Effector CD8-positive, alpha-beta T cell (primary cell): Measurements from ENCODE around the gene ARMCX1.
"Not testable (repeated sequence)": the region's sequence is repeated elsewhere in the genome, so short reads cannot be mapped to it uniquely, and the experiment has no call there.

ENCODE experiments used
- DNase-seq: peaks from one replicate; lab custom pipeline; 2025; lab: John Stamatoyannopoulos, UW
- total RNA-seq, 4 experiments: gene quantifications; one replicate each; lab custom pipeline; 2026; lab: John Stamatoyannopoulos, UW

The ARMCX1 gene
- 0.72 to 4.7 (median 1.2) reads per million in 4 experiments for total RNA-seq

DNA sequence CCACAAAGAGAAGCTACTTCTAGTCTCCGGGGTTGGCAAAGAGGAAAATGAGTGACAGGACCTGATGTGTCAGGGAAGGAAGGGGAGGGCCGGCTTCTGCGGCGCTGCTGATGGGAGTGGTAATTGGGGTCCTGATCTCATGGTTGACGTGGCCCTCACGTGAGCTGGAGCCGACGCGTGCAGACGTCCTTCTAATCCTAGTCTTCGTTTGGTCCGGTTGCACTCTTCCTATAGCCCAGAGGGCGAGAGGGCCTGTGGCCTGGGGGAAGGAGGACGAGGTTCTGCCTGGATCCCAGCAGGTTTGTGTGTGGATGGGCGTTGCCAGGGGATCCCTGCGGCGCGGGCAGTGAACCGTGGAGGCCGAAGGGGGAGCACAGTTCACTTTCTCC, at the start of gene ARMCX1:
Gene ARMCX1 (plus strand): TSS at position 186 of the 389 bp plus-strand sequence. CDS start 2,384 bp downstream, outside the sequence.
- DNase-seq, result peak; percentile 2

DNA sequence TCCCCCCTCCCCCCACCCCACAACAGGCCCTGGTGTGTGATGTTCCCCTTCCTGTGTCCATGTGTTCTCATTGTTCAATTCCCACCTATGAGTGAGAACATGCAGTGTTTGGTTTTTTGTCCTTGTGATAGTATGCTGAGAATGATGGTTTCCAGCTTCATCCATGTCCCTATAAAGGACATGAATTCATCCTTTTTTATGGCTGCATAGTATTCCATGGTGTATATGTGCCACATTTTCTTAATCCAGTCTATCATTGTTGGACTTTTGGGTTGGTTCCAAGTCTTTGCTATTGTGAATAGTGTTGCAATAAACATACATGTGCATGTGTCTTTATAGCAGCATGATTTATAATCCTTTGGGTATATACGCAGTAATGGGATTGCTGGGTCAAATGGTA, 47.4 kb upstream of the ARMCX1 start:
- DNase-seq, result not testable (repeated sequence)

DNA sequence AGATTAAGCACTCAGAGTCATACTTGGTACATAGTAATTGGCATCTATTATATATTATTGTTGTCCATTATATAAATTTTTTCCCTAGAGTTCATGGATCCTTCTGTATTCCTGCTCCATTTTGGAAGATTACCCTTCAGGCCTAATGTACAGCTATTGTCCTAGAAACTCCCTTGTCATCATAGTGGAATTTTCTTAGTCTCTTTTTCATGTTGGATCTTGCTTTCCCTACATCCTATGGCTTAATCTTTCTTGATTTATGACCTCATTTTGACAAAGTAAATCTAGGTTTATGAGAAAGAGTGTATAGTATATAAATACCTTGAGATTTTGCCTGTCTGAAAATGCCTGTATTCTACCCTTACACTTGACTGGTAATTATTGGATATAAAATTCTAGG, 43.0 kb upstream of the ARMCX1 start:
- DNase-seq, result no peak

DNA sequence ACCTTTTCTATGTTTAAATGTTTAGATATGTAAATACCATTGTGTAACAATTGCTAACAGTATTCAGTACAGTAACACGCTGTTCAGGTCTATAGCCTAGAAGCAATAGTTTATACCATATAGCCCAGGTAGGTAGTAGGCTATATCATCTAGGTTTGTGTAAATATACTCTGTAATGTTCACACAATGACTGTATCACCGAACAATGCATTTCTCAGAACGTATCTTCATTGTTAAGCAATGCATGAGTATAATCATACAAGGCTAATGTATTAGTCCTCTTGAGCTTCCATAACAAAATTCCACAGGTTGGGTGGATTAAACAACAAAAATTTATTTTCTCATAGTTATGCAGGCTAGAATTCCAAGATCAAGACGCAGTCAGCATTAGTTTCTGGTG, 42.4 kb upstream of the ARMCX1 start:
- no peak for DNase-seq

DNA sequence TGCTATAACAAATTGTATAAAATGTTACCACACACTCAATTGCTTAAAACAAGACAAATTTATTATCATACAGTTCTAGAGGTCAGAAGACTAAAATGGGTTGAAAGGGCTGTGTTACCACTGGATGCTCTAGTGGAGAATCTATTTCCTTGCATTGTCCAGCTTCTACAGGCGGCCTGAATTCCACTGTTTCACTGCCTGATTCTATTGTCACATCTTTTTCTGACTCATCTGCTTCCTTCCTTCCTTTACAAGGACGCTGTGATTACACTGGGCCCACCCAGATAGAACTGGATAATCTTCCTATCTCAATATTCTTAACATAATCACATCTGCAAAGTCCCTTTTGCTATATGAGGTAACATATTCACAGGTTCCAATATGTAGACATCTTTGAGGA, 19.4 kb upstream of the ARMCX1 start:
- no peak for DNase-seq

DNA sequence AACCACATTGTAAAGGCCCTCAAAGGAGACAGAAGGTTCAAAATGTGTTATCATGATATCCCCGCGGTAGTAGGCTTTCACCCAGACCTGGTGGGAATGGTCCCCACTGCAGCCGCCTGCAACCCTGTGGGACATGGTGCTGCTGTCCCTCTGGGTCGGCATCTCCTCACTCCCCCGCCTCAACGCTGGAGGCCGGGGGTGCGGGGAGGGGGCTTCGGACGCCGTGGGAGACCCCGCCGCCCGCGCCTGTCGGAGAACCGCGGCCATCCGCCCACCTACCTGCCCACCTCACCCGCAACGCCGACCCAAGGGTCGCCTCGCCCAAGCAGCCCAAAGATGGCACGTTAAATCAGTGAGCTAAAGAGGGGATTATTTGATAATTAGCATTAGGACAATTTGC, 11.2 kb upstream of the ARMCX1 start:
- DNase-seq, result no peak

DNA sequence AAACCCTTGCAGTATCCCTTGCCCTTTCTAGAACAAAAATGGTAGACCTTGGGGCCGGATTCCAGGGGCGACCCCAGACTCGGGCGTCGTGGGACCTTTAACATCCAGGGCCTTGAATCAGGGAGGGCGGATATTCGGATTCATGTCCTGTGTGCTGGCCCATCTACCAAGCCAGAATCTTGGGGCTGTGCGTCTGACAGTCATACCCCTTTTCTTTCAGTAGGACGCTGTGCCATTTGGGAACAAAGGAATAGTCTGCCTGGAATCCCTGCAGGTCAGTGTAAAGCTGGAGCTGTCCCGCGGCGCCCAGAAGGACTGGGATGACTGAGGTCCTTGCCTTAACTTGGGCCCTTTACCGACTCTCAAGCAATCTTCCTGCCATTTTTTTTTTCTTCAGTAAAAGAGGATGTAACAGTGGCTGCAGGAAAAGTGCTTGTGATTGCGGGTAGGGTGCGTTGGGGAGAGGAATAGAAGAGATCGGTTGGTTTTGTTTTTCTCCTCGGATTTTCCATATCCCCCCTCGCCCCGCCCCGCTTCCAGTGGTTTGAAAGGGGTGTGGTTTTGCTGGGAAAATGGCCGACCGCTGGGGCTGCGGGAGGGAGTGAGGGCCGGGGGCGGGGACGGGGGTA, 518 bp downstream of the ARMCX1 start:
- DNase-seq, result no peak

DNA sequence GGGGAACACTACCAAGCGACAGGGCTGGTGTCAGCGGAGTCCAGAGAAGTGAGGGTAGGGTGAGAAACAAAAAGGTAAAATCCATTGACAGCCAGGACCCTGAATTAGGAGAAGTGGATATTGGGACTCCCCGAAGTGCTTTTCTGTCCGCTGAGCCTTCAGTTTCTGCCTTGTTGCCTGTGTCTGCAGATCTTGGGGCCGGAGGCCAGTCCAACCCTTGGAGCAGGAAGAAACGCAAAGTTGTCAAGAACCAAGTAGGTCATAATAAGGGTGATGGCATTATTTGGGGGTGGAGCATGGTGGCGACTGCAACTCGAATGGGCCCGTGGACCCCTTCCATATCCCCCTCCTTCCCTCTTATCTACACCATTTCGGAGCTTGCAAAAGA, 1.0 kb downstream of the ARMCX1 start:
- DNase-seq, result no peak

DNA sequence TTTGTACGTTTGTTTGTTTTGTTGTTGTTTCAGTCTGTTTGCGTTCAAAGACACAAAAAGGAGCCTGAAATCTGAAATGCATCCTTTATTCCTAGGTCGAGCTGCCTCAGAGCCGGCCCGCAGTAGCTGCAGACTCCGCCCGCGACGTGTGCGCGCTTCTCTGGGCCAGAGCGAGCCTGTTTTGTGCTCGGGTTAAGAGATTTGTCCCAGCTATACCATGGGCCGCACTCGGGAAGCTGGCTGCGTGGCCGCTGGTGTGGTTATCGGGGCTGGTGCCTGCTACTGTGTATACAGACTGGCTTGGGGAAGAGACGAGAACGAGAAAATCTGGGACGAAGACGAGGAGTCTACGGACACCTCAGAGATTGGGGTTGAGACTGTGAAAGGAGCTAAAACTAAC, 2.4 kb downstream of the ARMCX1 start:
- DNase-seq, result no peak

DNA sequence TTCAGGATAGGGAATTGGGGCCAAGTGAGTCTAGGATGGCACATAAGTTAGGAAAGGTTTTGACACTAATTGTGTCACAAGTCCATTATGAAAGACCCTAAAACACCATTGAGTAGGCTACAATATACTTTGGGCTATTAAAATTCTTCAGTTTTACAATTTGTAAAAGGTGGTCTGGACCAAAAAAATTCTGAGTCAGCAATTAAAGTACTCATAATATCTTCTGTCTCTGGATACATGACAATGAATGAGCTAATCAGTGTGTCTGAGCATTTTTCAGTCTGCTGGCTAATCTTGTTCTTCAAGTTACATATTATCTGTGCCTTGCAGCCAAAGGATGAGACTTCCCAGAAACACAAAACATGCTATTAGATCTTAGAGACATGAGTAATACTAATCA, 14.3 kb downstream of the ARMCX1 start:
- no peak for DNase-seq

DNA sequence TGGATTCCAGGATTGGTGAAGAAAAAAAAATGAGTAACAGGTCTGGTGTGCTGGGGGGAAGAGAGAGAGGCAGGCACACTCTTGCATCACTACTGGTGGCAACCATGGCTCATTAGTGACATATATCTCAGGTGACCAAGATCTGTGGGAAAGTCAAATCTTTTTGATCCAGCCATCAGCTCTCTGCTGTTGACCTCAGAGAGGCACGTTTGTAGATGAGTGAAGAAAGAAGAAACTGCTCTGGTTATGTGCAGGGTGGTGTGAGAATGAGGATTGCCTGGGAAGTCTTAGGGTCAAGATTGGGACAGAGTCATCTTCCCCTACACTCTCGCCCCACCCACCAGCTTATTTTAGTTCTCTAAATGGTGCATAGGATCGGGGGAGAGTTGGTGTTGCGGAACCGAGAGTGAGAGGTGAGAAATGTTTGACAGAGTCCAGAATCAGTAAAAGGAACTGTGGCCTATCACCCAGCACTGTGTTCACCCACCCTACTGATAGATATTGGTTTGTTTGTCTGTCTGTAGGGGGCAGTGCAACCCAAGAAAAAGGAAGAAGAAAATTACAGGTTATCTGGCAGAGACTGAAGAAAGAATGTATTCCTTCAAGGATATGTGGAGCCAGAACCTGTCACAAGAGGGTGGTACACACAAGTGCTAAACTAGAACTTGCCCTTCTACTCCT, 45.5 kb downstream of the ARMCX1 start:
- no peak for DNase-seq

DNA sequence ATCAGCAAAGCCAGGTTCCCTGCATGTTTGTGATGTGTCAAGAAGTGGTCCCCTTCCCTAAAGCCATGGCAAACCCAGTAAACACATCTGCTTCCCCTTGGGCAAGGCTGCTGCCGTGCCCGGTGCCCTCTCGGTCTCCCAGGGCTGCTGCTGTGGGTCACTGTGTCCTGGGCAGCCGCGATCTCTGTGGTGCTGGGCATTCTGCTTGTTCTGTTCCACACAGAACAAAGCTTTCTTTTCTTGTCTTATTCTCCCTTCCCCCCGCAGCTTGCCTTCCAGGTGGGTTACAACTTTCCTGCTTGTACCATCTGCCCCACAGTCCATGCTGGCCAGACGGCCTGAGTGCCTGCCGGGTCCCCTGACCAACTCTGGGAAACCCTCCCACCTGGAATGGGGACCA, 49.2 kb downstream of the ARMCX1 start:
- DNase-seq, result not testable (repeated sequence)

DNA sequence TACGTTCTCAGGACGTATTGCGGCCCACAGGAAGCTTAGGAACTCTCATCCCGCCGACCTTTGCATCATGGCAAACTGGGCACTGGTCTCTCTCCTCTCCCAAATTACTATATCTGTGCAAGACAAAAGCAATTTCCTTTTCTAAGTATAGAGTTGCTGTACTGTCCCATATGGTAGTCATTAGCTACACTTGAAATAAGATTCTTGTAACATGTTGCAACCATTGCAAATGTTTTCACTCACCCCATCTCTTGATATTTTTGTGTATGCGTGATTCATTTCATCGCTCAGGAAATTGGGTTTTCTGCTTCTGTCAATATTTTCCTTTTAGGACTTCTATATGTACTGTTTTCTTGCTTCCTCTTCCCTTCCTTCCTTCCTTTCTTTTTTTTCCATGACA, 51.7 kb downstream of the ARMCX1 start:
- no peak for DNase-seq
